ENCODE measurements around the gene TFEC. TPM values are rescaled to one million over a fixed set of nuclear protein-coding genes. Genes with fewer than 3 reads are reported as not detected.

TFEC gene
- total and polyA plus RNA-seq, 4 donors = 0.52 to 5.1 (median 2.4) TPM

- DNase-seq (ENCODE audit: low spot score) = no peak
- TF ChIP-seq RAD21 (IDR thresholded peaks at IDR 0.05) (no peak), JUND (IDR thresholded peaks at IDR 0.05) (no peak), RXRA (IDR thresholded peaks at IDR 0.05) (no peak), YY1 (IDR thresholded peaks at IDR 0.05) (no peak), TAF1 (conservative IDR thresholded peaks at IDR 0.05) (no peak), FOXA1 (IDR thresholded peaks at IDR 0.05) (no peak), HNF4A (conservative IDR thresholded peaks at IDR 0.05) (no peak), FOXA2 (IDR thresholded peaks at IDR 0.05) (no peak), ATF3 (IDR thresholded peaks at IDR 0.05) (no peak), SP1 (IDR thresholded peaks at IDR 0.05) (no peak), EGR1 (IDR thresholded peaks at IDR 0.05; ENCODE audit: low read depth in 2 of 2) (no peak), HNF4G (IDR thresholded peaks at IDR 0.05) (no peak), NR2F2 (IDR thresholded peaks at IDR 0.05) (no peak), GABPA (IDR thresholded peaks at IDR 0.05 in 1 of 2, conservative IDR thresholded peaks at IDR 0.05 in 1 of 2) (no peak)
- TF ChIP-seq, protein P1, sequence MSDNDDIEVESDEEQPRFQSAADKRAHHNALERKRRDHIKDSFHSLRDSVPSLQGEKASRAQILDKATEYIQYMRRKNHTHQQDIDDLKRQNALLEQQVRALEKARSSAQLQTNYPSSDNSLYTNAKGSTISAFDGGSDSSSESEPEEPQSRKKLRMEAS (IDR thresholded peaks at IDR 0.05) = no peak
- TF ChIP-seq, protein P2, sequence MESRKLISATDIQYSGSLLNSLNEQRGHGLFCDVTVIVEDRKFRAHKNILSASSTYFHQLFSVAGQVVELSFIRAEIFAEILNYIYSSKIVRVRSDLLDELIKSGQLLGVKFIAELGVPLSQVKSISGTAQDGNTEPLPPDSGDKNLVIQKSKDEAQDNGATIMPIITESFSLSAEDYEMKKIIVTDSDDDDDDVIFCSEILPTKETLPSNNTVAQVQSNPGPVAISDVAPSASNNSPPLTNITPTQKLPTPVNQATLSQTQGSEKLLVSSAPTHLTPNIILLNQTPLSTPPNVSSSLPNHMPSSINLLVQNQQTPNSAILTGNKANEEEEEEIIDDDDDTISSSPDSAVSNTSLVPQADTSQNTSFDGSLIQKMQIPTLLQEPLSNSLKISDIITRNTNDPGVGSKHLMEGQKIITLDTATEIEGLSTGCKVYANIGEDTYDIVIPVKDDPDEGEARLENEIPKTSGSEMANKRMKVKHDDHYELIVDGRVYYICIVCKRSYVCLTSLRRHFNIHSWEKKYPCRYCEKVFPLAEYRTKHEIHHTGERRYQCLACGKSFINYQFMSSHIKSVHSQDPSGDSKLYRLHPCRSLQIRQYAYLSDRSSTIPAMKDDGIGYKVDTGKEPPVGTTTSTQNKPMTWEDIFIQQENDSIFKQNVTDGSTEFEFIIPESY (IDR thresholded peaks at IDR 0.05) = no peak
- TF ChIP-seq, protein P3, sequence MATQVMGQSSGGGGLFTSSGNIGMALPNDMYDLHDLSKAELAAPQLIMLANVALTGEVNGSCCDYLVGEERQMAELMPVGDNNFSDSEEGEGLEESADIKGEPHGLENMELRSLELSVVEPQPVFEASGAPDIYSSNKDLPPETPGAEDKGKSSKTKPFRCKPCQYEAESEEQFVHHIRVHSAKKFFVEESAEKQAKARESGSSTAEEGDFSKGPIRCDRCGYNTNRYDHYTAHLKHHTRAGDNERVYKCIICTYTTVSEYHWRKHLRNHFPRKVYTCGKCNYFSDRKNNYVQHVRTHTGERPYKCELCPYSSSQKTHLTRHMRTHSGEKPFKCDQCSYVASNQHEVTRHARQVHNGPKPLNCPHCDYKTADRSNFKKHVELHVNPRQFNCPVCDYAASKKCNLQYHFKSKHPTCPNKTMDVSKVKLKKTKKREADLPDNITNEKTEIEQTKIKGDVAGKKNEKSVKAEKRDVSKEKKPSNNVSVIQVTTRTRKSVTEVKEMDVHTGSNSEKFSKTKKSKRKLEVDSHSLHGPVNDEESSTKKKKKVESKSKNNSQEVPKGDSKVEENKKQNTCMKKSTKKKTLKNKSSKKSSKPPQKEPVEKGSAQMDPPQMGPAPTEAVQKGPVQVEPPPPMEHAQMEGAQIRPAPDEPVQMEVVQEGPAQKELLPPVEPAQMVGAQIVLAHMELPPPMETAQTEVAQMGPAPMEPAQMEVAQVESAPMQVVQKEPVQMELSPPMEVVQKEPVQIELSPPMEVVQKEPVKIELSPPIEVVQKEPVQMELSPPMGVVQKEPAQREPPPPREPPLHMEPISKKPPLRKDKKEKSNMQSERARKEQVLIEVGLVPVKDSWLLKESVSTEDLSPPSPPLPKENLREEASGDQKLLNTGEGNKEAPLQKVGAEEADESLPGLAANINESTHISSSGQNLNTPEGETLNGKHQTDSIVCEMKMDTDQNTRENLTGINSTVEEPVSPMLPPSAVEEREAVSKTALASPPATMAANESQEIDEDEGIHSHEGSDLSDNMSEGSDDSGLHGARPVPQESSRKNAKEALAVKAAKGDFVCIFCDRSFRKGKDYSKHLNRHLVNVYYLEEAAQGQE (IDR thresholded peaks at IDR 0.05) = no peak
- no peaks in the 10 kb centered on the region for H3K9me3 ChIP-seq (ENCODE audit: control insufficient read depth in 4 of 4, low read length in 3 of 4)
These were observed 53.9 kb downstream of the TFEC start for GRCh38 chr7:115976651-115977050.

DNA sequence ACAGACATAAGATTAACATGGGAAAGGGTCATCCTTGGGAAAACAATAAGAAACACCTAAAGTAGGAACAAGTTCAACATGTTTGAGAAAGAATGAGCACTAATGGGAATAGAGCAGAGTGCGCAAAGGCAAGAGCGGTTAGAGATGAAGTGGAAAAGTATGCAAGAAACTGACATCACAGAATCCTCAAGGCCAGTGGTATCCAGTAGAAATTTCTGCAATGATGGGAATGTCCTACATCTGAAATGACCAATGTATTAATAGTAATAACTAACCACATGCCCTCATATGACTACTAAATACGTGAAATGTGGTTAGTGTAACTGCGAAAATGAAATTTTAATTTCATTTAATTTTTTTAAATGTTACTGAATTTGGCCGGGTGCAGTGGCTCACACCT lies 54.8 kb downstream of the TFEC start:
- Histone ChIP-seq H3K9ac (ENCODE audit: low read depth in 1 of 2, low read length in 2 of 2) (no peak overlapping the region), H3K27ac (ENCODE audit: low read depth in 1 of 2, low read length in 2 of 2) (no peak overlapping the region), H3K9me3 (ENCODE audit: control insufficient read depth in 4 of 4, low read length in 3 of 4) (no peaks in the 10 kb centered on the region), H3K4me3 (ENCODE audit: low read depth in 1 of 3, low read length in 3 of 3) (no peak overlapping the region), H3K27me3 (ENCODE audit: control insufficient read depth in 4 of 4, insufficient read depth in 4 of 4, low read length in 3 of 4) (no peaks in the 10 kb centered on the region), H3K4me1 (ENCODE audit: control insufficient read depth in 4 of 4, insufficient read depth in 4 of 4, low read length in 3 of 4) (no peaks in the 10 kb centered on the region), H3K36me3 (ENCODE audit: control insufficient read depth in 4 of 4, insufficient read depth in 3 of 4, low read depth in 1 of 4, low read length in 3 of 4) (no peaks in the 10 kb centered on the region)
- DNase-seq (ENCODE audit: low spot score) = no peak
- 81% methylated on average over 5 of the region's 5 CpGs for WGBS
- TF ChIP-seq, protein P3 (IDR thresholded peaks at IDR 0.05) = no peak
- TF ChIP-seq FOXA2 (IDR thresholded peaks at IDR 0.05) = no peak
- no peak for TF ChIP-seq SP1 (IDR thresholded peaks at IDR 0.05)
- TF ChIP-seq, protein P2 (IDR thresholded peaks at IDR 0.05) = no peak
- TF ChIP-seq FOXA1 (IDR thresholded peaks at IDR 0.05) = no peak
- no peak for TF ChIP-seq CTCF (IDR thresholded peaks at IDR 0.05; ENCODE audit: low read depth, low read length, missing input control)
- no peak for TF ChIP-seq GABPA (IDR thresholded peaks at IDR 0.05 in 1 of 2, conservative IDR thresholded peaks at IDR 0.05 in 1 of 2)
- TF ChIP-seq TAF1 (conservative IDR thresholded peaks at IDR 0.05) = no peak
- TF ChIP-seq ATF3 (IDR thresholded peaks at IDR 0.05) = no peak
- TF ChIP-seq EGR1 (IDR thresholded peaks at IDR 0.05; ENCODE audit: low read depth in 2 of 2) = no peak
- TF ChIP-seq HNF4A (conservative IDR thresholded peaks at IDR 0.05) = no peak
- TF ChIP-seq RAD21 (IDR thresholded peaks at IDR 0.05) = no peak

More at GRCh38 chr7:115976651-115977050, 53.9 kb downstream of the TFEC start:
- Histone ChIP-seq H3K9ac (ENCODE audit: low read depth in 1 of 2, low read length in 2 of 2) (no peak overlapping the region), H3K4me3 (ENCODE audit: low read depth in 1 of 3, low read length in 3 of 3) (no peak overlapping the region), H3K27me3 (ENCODE audit: control insufficient read depth in 4 of 4, insufficient read depth in 4 of 4, low read length in 3 of 4) (no peaks in the 10 kb centered on the region), H3K4me1 (ENCODE audit: control insufficient read depth in 4 of 4, insufficient read depth in 4 of 4, low read length in 3 of 4) (no peaks in the 10 kb centered on the region), H3K27ac (ENCODE audit: low read depth in 1 of 2, low read length in 2 of 2) (no peak overlapping the region), H3K36me3 (ENCODE audit: control insufficient read depth in 4 of 4, insufficient read depth in 3 of 4, low read depth in 1 of 4, low read length in 3 of 4) (no peaks in the 10 kb centered on the region)
- WGBS = 75% methylated on average over 3 of the region's 3 CpGs

Measured in liver (tissue), 9 donors.